Memory B cell (primary cell): Measurements from ENCODE around the gene C2CD2.
"Not testable (repeated sequence)": the region's sequence is repeated elsewhere in the genome, so short reads cannot be mapped to it uniquely, and the experiment has no call there.

Experiments used
- ATAC-seq: fragments of 150-1000 bp; cut with Tn5 transposase; 2 replicates; pipeline ENCODE4 v1.10.0; 2021; ENCODE audit warnings: low read depth, mild to moderate bottlenecking, moderate library complexity
- DNase-seq, 2 donors: peaks; one replicate each; pipeline ENCODE4 v3.0.0; 2022; ENCODE audit warnings: low spot score in 2 of 2
- H3K27ac Mint-ChIP-seq: one replicate; pipeline ENCODE4 v1.8.0; 2022; ENCODE audit warnings: mild to moderate bottlenecking, moderate library complexity, mixed read lengths
- H3K27me3 Mint-ChIP-seq: one replicate; pipeline ENCODE4 v1.8.0; 2022; ENCODE audit warnings: mixed read lengths
- H3K36me3 Mint-ChIP-seq: one replicate; pipeline ENCODE4 v1.8.0; 2022; ENCODE audit warnings: mild to moderate bottlenecking, mixed read lengths
- H3K4me1 Mint-ChIP-seq: one replicate; pipeline ENCODE4 v1.8.0; 2022; ENCODE audit warnings: mixed read lengths
- H3K4me3 Mint-ChIP-seq: one replicate; pipeline ENCODE4 v1.8.0; 2022; ENCODE audit warnings: mild to moderate bottlenecking, moderate library complexity, mixed read lengths
- H3K9me3 Mint-ChIP-seq: one replicate; pipeline ENCODE4 v1.8.0; 2022; ENCODE audit warnings: mixed read lengths

C2CD2 gene

GRCh38 chr21:41958886-41959563 lies 5.2 kb upstream of the C2CD2 start:
- Mint-ChIP-seq H3K36me3 (no peaks in the 10 kb centered on the region), H3K4me1 (peaks cover 22% of the 10 kb centered on the region)

GRCh38 chr21:41957991-41958766 lies 4.4 kb upstream of the C2CD2 start:
- Mint-ChIP-seq H3K9me3 (no peaks in the 10 kb centered on the region), H3K27me3 (peaks cover 29% of the 10 kb centered on the region), H3K36me3 (no peaks in the 10 kb centered on the region), H3K4me3 (no peak overlapping the region), H3K4me1 (peaks cover 22% of the 10 kb centered on the region), H3K27ac (no peak overlapping the region)
- DNase-seq (no peak), ATAC-seq (no peak)

More at GRCh38 chr21:41958886-41959563, 5.2 kb upstream of the C2CD2 start:
- Mint-ChIP-seq H3K9me3 (no peaks in the 10 kb centered on the region), H3K4me3 (no peak overlapping the region), H3K27ac (no peak overlapping the region), H3K27me3 (peaks cover 29% of the 10 kb centered on the region)
- ATAC-seq (no peak), DNase-seq (no peak)

GRCh38 chr21:41956926-41957729 lies 3.3 kb upstream of the C2CD2 start:
- H3K9me3 Mint-ChIP-seq: no peaks in the 10 kb centered on the region
- peaks cover 25% of the 10 kb centered on the region for H3K27me3 Mint-ChIP-seq
- no peak for ATAC-seq
- no peak overlapping the region for H3K27ac Mint-ChIP-seq
- H3K36me3 Mint-ChIP-seq: no peaks in the 10 kb centered on the region
- peaks cover 22% of the 10 kb centered on the region for H3K4me1 Mint-ChIP-seq
- H3K4me3 Mint-ChIP-seq: no peak overlapping the region
- DNase-seq: no peak

- ATAC-seq: peak; percentile 16
- Mint-ChIP-seq H3K27ac (no peak overlapping the region), H3K9me3 (no peaks in the 10 kb centered on the region), H3K4me3 (peak overlapping the region; percentile 56), H3K27me3 (peaks cover 20% of the 10 kb centered on the region), H3K4me1 (peaks cover 14% of the 10 kb centered on the region), H3K36me3 (no peaks in the 10 kb centered on the region)
- no peak for DNase-seq
Observed at GRCh38 chr21:41955516-41955915, 1.7 kb upstream of the C2CD2 start.

- Mint-ChIP-seq H3K27ac (no peak overlapping the region), H3K4me1 (peaks cover 14% of the 10 kb centered on the region), H3K36me3 (no peaks in the 10 kb centered on the region), H3K4me3 (peak overlapping the region; percentile 56), H3K9me3 (no peaks in the 10 kb centered on the region), H3K27me3 (peaks cover 18% of the 10 kb centered on the region)
- ATAC-seq (no peak), DNase-seq (no peak)
Observed at GRCh38 chr21:41954654-41955499, 1.1 kb upstream of the C2CD2 start.

GRCh38 chr21:41953249-41953830 lies 478 bp downstream of the C2CD2 start:
- Mint-ChIP-seq H3K4me1 (peaks cover 14% of the 10 kb centered on the region), H3K27ac (no peak overlapping the region), H3K27me3 (peaks cover 18% of the 10 kb centered on the region), H3K4me3 (peak overlapping the region; percentile 55), H3K36me3 (no peaks in the 10 kb centered on the region), H3K9me3 (no peaks in the 10 kb centered on the region)
- DNase-seq (no peak), ATAC-seq (peak; percentile 17)

GRCh38 chr21:41952568-41953248 lies 1.1 kb downstream of the C2CD2 start:
- Mint-ChIP-seq H3K27me3 (peaks cover 18% of the 10 kb centered on the region), H3K9me3 (no peaks in the 10 kb centered on the region), H3K36me3 (no peaks in the 10 kb centered on the region), H3K27ac (no peak overlapping the region), H3K4me3 (peak overlapping the region; percentile 55), H3K4me1 (peaks cover 14% of the 10 kb centered on the region)
- DNase-seq (no peak), ATAC-seq (no peak)

- H3K27ac Mint-ChIP-seq: no peak overlapping the region
- peaks cover 14% of the 10 kb centered on the region for H3K4me1 Mint-ChIP-seq
- H3K36me3 Mint-ChIP-seq: no peaks in the 10 kb centered on the region
- H3K27me3 Mint-ChIP-seq: peaks cover 17% of the 10 kb centered on the region
- DNase-seq: no peak
- H3K4me3 Mint-ChIP-seq: no peak overlapping the region
- ATAC-seq: no peak
- no peaks in the 10 kb centered on the region for H3K9me3 Mint-ChIP-seq
Observed at GRCh38 chr21:41951876-41952567, 1.8 kb downstream of the C2CD2 start.

- no peak for DNase-seq
- Mint-ChIP-seq H3K4me1 (peaks cover 14% of the 10 kb centered on the region), H3K27me3 (peaks cover 14% of the 10 kb centered on the region), H3K9me3 (no peaks in the 10 kb centered on the region), H3K36me3 (no peaks in the 10 kb centered on the region), H3K27ac (no peak overlapping the region), H3K4me3 (no peak overlapping the region)
- ATAC-seq: no peak
Observed at GRCh38 chr21:41950941-41951351, 2.9 kb downstream of the C2CD2 start.

GRCh38 chr21:41949631-41950030 lies 4.2 kb downstream of the C2CD2 start:
- H3K4me1 Mint-ChIP-seq, H3K9me3 Mint-ChIP-seq, H3K27me3 Mint-ChIP-seq, H3K4me3 Mint-ChIP-seq, ATAC-seq, H3K36me3 Mint-ChIP-seq, H3K27ac Mint-ChIP-seq, DNase-seq: not testable (repeated sequence)

- DNase-seq (no peak), ATAC-seq (no peak)
- no peak overlapping the region for H3K27ac Mint-ChIP-seq
- no peaks in the 10 kb centered on the region for H3K36me3 Mint-ChIP-seq
- no peaks in the 10 kb centered on the region for H3K4me1 Mint-ChIP-seq
- no peak overlapping the region for H3K4me3 Mint-ChIP-seq
- no peaks in the 10 kb centered on the region for H3K27me3 Mint-ChIP-seq
- H3K9me3 Mint-ChIP-seq: no peaks in the 10 kb centered on the region
Observed at GRCh38 chr21:41948901-41949300, 4.9 kb downstream of the C2CD2 start.

- H3K36me3 Mint-ChIP-seq: no peaks in the 10 kb centered on the region
- H3K4me3 Mint-ChIP-seq: no peak overlapping the region
- no peaks in the 10 kb centered on the region for H3K4me1 Mint-ChIP-seq
- H3K27me3 Mint-ChIP-seq: no peaks in the 10 kb centered on the region
- H3K9me3 Mint-ChIP-seq: no peaks in the 10 kb centered on the region
- DNase-seq (no peak), ATAC-seq (no peak)
- no peak overlapping the region for H3K27ac Mint-ChIP-seq
Observed at GRCh38 chr21:41948078-41948895, 5.5 kb downstream of the C2CD2 start.
